GM11168 (cell line): ENCODE results near the gene PTPRT.

Experiments used
- in situ Hi-C: fragments of 300-500 bp; cut with MboI; formaldehyde crosslinking; loops from one replicate; pipeline ENCODE4 v1.12.0; 2022; ENCODE audit warnings: low sequenced_read_pairs; ENCODE audit not compliant: unreplicated experiment

The PTPRT gene

DNA sequence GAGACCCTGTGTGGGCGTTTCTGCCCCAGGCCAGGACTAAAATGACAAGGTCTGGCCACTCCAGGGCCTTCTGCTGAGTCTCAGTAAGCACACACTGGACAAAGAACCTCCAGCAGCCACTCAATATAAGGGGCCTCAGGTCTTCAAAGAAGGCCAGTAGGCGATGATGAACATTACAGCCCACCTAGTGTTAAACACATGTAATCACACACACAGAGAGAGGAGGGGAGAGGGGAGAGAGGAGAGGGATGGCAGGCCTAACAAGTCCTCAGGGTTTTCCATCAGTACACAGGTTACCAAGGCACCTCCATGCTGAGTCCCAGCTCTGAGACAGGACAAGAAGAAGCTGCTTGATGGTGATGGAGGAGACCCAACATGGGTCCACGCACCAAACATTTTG lies 325.6 kb downstream of the PTPRT start:
- in situ Hi-C loops: no loop called here

DNA sequence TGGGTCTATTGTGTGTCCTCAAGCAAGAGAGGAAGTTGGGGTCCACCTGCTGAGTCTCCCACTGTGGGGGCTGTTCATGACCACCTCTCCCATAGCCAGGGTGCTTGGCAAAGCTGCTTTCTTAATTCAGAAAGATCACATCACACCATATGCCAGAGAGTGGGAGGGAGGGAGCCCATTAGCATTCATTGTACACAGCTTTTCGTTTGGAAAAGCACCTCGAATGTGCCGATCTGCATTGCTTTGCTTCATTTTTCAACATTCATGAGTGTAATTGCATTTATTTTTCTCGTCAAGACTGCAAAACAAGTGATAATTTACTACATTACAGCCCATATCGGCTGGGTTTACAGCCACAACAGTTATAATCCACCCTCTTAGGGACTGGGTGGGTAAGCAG lies 327.3 kb downstream of the PTPRT start:
- in situ Hi-C loops: no loop called here

DNA sequence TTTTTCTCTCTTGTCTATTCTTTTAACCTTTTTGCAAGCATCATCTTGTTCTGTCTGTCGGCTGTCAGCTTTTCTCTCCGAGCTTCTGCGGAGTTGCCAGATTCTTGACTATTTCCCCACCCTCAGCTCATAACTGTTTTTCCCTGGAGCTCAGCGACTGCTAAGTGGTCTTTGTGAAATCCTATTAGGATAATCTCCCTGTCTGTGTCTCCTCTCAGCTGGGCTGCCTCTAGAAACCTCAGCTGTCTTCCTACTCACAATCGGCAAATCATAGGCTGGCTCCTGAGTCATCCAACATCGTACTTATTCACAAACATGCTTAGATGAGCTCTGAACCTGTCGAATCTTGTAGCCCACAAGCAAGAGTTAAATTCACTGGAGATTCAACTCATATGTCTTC lies 332.3 kb downstream of the PTPRT start:
- in situ Hi-C loops: no loop called here

GRCh38 chr20:42855896-42856295 lies 333.8 kb downstream of the PTPRT start:
- in situ Hi-C loops: no loop called here

- in situ Hi-C loops: no loop called here
Measured at GRCh38 chr20:42852691-42853090, 337.0 kb downstream of the PTPRT start.

DNA sequence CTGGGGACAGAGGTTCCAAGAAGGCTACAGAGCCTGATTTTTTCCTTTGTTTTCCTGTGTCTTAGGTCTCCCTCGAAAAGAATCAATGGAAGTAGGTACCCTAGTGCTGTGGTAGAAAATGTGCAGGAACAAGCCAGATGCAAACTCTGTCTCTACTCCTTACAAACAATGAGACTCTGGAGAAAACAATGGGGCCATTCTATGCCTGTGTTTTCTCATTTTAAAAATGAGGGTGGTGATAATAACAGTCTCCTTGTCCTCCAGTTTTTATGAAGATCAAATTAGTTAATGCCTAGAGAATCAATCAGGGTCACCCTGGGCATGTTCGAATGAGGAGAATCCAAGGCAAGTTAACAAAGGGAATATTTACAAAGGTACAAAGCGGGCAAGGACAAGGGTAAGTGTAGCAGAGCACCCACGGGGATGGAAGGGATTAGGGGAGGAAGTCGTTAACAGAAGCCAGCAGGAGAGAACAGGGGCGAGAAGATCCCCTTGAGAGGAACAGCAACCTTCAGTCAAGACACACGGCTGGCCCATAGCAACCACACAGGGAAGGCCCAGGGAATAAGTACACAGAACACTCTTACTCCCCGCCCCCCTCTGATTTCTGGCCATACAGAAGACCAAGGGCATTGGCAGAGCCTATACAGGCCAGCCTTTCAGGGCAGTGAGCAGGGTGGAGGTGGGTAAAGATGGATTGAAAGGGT lies 342.8 kb downstream of the PTPRT start:
- in situ Hi-C loops: no loop called here

- in situ Hi-C loops: no loop called here
Measured at GRCh38 chr20:42844751-42845150, 345.0 kb downstream of the PTPRT start.

DNA sequence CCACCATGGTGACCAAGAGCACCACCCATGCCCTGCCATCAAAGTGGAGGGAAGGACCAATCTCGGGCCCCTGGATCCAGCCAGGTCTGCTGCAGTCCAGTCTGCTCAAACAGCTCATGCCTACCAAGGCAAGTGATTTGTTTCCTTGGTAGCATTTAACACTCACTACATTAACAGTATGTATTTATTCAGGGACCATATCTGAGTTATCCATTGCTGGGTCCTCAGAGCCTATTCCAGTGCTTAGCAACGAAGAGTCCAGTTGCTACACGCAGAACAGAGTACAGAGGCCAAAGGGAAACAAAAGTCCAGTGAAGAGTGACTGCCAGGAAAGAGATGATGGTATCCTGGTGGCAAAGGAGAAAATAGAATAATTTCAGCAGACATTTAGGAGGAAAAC lies 352.2 kb downstream of the PTPRT start:
- in situ Hi-C loops: no loop called here

DNA sequence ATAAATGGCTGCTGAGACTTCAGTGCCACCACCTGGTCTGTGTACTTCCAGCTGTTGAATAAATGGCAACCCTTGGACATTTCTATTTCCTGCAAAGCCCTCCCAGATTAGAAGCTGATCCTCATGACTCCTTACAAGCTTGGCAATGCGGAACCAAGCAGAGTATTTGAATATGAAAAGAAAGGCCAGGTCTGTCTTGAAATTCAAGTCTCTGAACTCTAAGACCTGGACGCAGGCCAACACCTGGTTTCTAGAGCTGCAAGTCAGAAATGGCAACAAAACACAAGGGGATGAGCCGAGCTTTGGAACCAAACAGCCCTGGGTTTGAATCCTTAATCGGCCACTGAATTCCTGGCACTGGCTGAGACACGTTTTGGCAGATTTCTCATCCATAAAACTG lies 353.4 kb downstream of the PTPRT start:
- in situ Hi-C loops: no loop called here

DNA sequence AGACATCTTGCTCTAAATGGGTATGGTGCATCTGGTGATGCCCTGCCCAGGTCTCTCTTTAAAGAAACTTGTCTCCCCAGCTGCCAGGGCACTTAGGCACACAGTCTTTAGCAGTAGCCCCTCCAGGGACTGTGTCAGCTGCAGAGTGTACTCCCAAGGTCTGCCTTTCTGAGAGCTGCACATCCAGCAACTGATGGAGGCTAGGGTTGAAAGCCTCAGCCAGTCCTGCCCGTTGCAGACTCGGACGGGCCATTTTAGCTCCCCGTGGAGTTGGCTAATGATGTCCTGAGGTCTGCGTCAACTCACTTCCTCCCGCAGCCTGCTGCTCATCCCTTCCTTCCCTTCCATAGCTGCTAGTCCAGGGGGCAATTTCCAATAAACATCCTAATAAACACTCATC lies 381.8 kb downstream of the PTPRT start:
- in situ Hi-C loops: no loop called here

GRCh38 chr20:42795111-42795695 lies 394.5 kb downstream of the PTPRT start:
- in situ Hi-C loops: no loop called here

- in situ Hi-C loops: no loop called here
Measured at GRCh38 chr20:42792052-42792451, 397.7 kb downstream of the PTPRT start.

- in situ Hi-C loops: no loop called here
Measured at GRCh38 chr20:42790111-42790510, 399.6 kb downstream of the PTPRT start.

DNA sequence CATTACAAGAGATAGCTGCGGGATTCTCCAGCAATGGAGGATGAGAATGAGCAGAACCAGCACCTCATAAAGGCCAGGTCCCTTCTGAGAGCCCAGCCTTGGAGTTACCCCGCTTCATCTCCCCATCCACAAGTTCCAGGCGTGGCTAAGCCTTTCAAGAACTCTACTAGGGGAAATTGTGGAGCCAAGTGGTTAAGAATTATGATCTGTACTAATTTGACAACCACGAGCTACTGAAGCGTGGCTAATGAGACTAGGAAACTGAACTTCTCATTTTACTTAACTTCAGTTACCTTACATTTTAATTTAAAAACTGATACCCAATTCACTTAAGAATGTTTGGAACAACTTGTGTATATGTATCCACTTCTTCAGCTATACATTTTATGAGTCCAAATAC lies 401.0 kb downstream of the PTPRT start:
- in situ Hi-C loops: no loop called here

GRCh38 chr20:42785041-42785440 lies 404.7 kb downstream of the PTPRT start:
- in situ Hi-C loops: no loop called here

DNA sequence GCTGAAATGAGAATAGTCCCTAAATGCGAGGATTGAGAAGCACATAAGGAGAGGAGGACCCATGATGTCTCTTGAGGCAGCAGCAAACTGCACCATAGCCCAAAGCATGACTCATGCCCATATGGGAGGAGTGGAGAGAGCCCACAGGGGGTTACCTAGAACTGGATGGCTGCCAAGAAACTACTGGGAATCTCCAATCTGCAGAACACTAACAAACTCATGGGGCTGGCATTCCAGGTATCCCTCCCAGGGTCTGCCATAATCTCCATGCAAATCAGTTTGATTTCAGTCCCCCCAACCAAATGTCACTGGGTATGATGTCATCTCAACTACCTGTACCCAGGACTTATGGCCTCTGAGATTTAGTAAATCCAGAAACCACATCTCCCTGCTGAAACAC lies 410.5 kb downstream of the PTPRT start:
- in situ Hi-C loops: no loop called here

GRCh38 chr20:42775866-42776265 lies 413.8 kb downstream of the PTPRT start:
- in situ Hi-C loops: no loop called here

DNA sequence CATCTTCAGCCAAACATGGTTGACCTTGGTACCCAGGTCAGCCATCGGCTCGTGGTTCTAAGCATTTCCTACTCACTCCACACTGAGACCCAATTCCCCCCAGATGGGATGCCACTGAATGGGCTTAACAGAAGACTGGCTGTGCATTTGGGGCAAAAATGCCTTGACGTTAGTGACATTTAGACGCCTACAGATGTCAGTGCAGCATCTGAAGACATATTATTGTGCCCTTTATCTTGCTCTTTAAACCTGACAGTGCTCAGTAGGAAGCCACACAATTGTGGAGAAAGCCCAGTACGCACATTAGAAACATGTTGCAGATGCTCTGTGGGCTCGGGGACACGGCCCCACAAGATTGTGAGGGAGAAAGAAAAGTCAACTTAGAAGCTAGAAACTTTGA lies 414.7 kb downstream of the PTPRT start:
- in situ Hi-C loops: no loop called here

GRCh38 chr20:42763015-42763414 lies 426.7 kb downstream of the PTPRT start:
- in situ Hi-C loops: no loop called here

DNA sequence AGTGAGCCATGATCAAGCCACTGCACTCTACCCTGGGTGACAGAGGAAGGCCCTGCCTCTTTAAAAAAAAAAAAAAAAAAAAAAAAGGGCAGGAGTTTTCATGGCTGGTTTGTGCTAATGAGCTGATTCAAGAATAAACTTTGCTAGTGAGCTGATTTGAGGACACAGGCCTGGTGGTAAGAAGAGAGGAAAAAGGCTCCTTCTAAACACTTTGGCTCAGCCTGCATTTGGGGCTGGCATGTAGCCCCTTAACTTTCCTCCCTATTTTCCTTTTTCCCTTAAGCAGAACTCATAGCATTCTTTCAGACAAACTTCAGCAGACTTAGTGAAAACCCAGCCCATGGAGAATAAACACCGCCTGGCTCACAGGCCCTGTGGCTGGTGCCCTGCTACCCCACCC lies 432.7 kb downstream of the PTPRT start:
- in situ Hi-C loops: no loop called here

GRCh38 chr20:42754706-42755105 lies 435.0 kb downstream of the PTPRT start:
- in situ Hi-C loops: no loop called here

- in situ Hi-C loops: no loop called here
Measured at GRCh38 chr20:42752620-42753019, 437.1 kb downstream of the PTPRT start.
